ENCODE data around the gene ATXN7L1. TPM values are rescaled to one million over a fixed set of nuclear protein-coding genes. Genes with fewer than 3 reads are reported as not detected.

ATXN7L1 gene
- total RNA-seq, 2 experiments from 2014 or later, result 0.59 TPM; not detected in 1

DNA sequence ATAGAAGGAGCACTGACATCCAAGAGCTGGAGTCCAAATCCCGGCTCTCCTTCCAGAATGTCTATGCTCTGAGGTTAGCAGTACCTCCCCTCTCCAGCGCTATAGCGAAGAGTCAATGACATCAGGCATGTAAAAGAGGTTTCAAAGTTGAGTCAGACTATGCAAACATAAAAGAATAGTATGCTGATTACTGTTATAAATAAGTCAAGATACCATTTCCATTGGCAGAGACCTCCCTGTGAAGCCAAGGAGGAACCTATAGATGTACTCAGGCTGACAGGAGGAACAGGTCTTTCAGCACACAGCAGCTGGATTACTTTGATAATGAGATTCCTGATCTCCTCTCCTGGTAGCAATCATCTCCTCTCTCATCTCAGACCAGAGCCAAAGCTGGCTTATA is 191.2 kb downstream of the ATXN7L1 start:
- intact Hi-C loops (cut with micrococcal nuclease; ENCODE audit: unreplicated experiment), result loop anchor here (10.0 kb wide), 2 partner anchors 360 to 480 kb away; no protein-coding TSS in a partner anchor
- Histone ChIP-seq H3K9me3 (ENCODE audit: low read length) (no peaks in the 10 kb centered on the region), H3K27ac (ENCODE audit: low read depth, low read length, poor library complexity, severe bottlenecking) (no peak overlapping the region), H3K4me2 (ENCODE audit: low read length) (no peak overlapping the region), H3K79me2 (ENCODE audit: insufficient read depth, low read depth, low read length) (no peaks in the 10 kb centered on the region), H3K9me2 (ENCODE audit: insufficient read depth, low read length) (no peaks in the 10 kb centered on the region), H3K36me3 (ENCODE audit: insufficient read depth, low read length) (no peaks in the 10 kb centered on the region), H3K4me1 (ENCODE audit: insufficient read depth, low read length, poor library complexity, severe bottlenecking) (no peaks in the 10 kb centered on the region), H2AFZ (ENCODE audit: low read length) (no peak overlapping the region), H3K4me3 (ENCODE audit: low read depth, low read length, poor library complexity, severe bottlenecking) (no peak overlapping the region), H4K20me1 (ENCODE audit: insufficient read depth, low read length) (no peaks in the 10 kb centered on the region)
- POLR2A ChIA-PET, result interaction anchor here (0.6 kb wide), 1 partner anchor 440 kb away, joined by 3 read pairs; no protein-coding TSS in a partner anchor
- BruUV-seq (replicated peaks), result no TSS peak
- CTCF ChIA-PET (ENCODE audit: unreplicated experiment), result no interaction called here
- TF ChIP-seq EZH2phosphoT487 (IDR thresholded peaks at IDR 0.05; ENCODE audit: borderline replicate concordance, low read depth, low read length) (no peak), CTCF (conservative IDR thresholded peaks at IDR 0.05; ENCODE audit: low read length) (no peak)
- DNase-seq (ENCODE audit: low spot score), result no peak

GRCh38 chr7:105682341-105683060 is 193.9 kb downstream of the ATXN7L1 start:
- no TSS peak for BruUV-seq (replicated peaks)
- POLR2A ChIA-PET, result no interaction called here

More at GRCh38 chr7:105682341-105683060, 193.9 kb downstream of the ATXN7L1 start:
- H3K4me1 ChIP-seq (ENCODE audit: insufficient read depth, low read length, poor library complexity, severe bottlenecking), result peaks cover 8% of the 10 kb centered on the region
- no peak overlapping the region for H3K4me3 ChIP-seq (ENCODE audit: low read depth, low read length, poor library complexity, severe bottlenecking)
- H3K36me3 ChIP-seq (ENCODE audit: insufficient read depth, low read length), result no peaks in the 10 kb centered on the region
- no peak for DNase-seq (ENCODE audit: low spot score)
- no peak overlapping the region for H3K27ac ChIP-seq (ENCODE audit: low read depth, low read length, poor library complexity, severe bottlenecking)
- H3K9me2 ChIP-seq (ENCODE audit: insufficient read depth, low read length), result no peaks in the 10 kb centered on the region
- no peak overlapping the region for H2AFZ ChIP-seq (ENCODE audit: low read length)
- intact Hi-C loops (cut with micrococcal nuclease; ENCODE audit: unreplicated experiment), result loop anchor here (10.0 kb wide), 2 partner anchors 362 to 482 kb away; no protein-coding TSS in a partner anchor
- no peaks in the 10 kb centered on the region for H4K20me1 ChIP-seq (ENCODE audit: insufficient read depth, low read length)
- CTCF ChIA-PET (ENCODE audit: unreplicated experiment), result no interaction called here
- H3K4me2 ChIP-seq (ENCODE audit: low read length), result no peak overlapping the region
- TF ChIP-seq CTCF (conservative IDR thresholded peaks at IDR 0.05; ENCODE audit: low read length) (no peak), EZH2phosphoT487 (IDR thresholded peaks at IDR 0.05; ENCODE audit: borderline replicate concordance, low read depth, low read length) (no peak)
- no peaks in the 10 kb centered on the region for H3K79me2 ChIP-seq (ENCODE audit: insufficient read depth, low read depth, low read length)
- H3K9me3 ChIP-seq (ENCODE audit: low read length), result no peaks in the 10 kb centered on the region

All from OCI-LY7 (cell line).